ENCODE results near the gene PHACTR3. TPM values are rescaled to one million over a fixed set of nuclear protein-coding genes. Genes with fewer than 3 reads are reported as not detected.

Gene PHACTR3
- polyA plus RNA-seq, 1 experiment = not detected

GRCh38 chr20:59725476-59726280 lies 121.3 kb downstream of the PHACTR3 start:
- TF ChIP-seq CTCF (IDR thresholded peaks at IDR 0.05; ENCODE audit: low read depth, low read length) = no peak
- POLR2A ChIA-PET = no interaction called here
- Histone ChIP-seq H3K4me3 (ENCODE audit: low read depth, low read length) (no peak overlapping the region), H3K9me3 (ENCODE audit: control insufficient read depth, insufficient read depth, low read length) (peaks cover 42% of the 10 kb centered on the region), H3K27ac (ENCODE audit: low read depth, low read length) (no peak overlapping the region), H3K27me3 (ENCODE audit: control insufficient read depth, insufficient read depth, low read length) (no peaks in the 10 kb centered on the region)
- CTCF ChIA-PET = no interaction called here
- no peak for DNase-seq (ENCODE audit: low read depth, low spot score)

GRCh38 chr20:59726281-59726595 lies 121.9 kb downstream of the PHACTR3 start:
- no peak for DNase-seq (ENCODE audit: low read depth, low spot score)
- no peak overlapping the region for H3K27ac ChIP-seq (ENCODE audit: low read depth, low read length)
- peaks cover 39% of the 10 kb centered on the region for H3K9me3 ChIP-seq (ENCODE audit: control insufficient read depth, insufficient read depth, low read length)
- TF ChIP-seq CTCF (IDR thresholded peaks at IDR 0.05; ENCODE audit: low read depth, low read length) = no peak
- CTCF ChIA-PET = no interaction called here
- POLR2A ChIA-PET = no interaction called here
- no peaks in the 10 kb centered on the region for H3K27me3 ChIP-seq (ENCODE audit: control insufficient read depth, insufficient read depth, low read length)
- no peak overlapping the region for H3K4me3 ChIP-seq (ENCODE audit: low read depth, low read length)

- no peak overlapping the region for H3K4me3 ChIP-seq (ENCODE audit: low read depth, low read length)
- DNase-seq (ENCODE audit: low read depth, low spot score) = no peak
- no peaks in the 10 kb centered on the region for H3K27me3 ChIP-seq (ENCODE audit: control insufficient read depth, insufficient read depth, low read length)
- ChIA-PET POLR2A (no interaction called here), CTCF (no interaction called here)
- H3K9me3 ChIP-seq (ENCODE audit: control insufficient read depth, insufficient read depth, low read length) = peaks cover 30% of the 10 kb centered on the region
- H3K27ac ChIP-seq (ENCODE audit: low read depth, low read length) = no peak overlapping the region
- TF ChIP-seq CTCF (IDR thresholded peaks at IDR 0.05; ENCODE audit: low read depth, low read length) = no peak
These were observed 124.5 kb downstream of the PHACTR3 start for GRCh38 chr20:59728722-59729430.

- TF ChIP-seq CTCF (IDR thresholded peaks at IDR 0.05; ENCODE audit: low read depth, low read length) = no peak
- H3K9me3 ChIP-seq (ENCODE audit: control insufficient read depth, insufficient read depth, low read length) = peaks cover 25% of the 10 kb centered on the region
- POLR2A ChIA-PET = no interaction called here
- no peak for DNase-seq (ENCODE audit: low read depth, low spot score)
- H3K4me3 ChIP-seq (ENCODE audit: low read depth, low read length) = no peak overlapping the region
- no peaks in the 10 kb centered on the region for H3K27me3 ChIP-seq (ENCODE audit: control insufficient read depth, insufficient read depth, low read length)
- CTCF ChIA-PET = no interaction called here
- H3K27ac ChIP-seq (ENCODE audit: low read depth, low read length) = no peak overlapping the region
These were observed 125.2 kb downstream of the PHACTR3 start for GRCh38 chr20:59729506-59729905.

GRCh38 chr20:59730722-59731121 lies 126.4 kb downstream of the PHACTR3 start:
- H3K9me3 ChIP-seq (ENCODE audit: control insufficient read depth, insufficient read depth, low read length) = peaks cover 13% of the 10 kb centered on the region
- TF ChIP-seq CTCF (IDR thresholded peaks at IDR 0.05; ENCODE audit: low read depth, low read length) = no peak
- ChIA-PET CTCF (no interaction called here), POLR2A (no interaction called here)
- H3K27me3 ChIP-seq (ENCODE audit: control insufficient read depth, insufficient read depth, low read length) = no peaks in the 10 kb centered on the region
- DNase-seq (ENCODE audit: low read depth, low spot score) = no peak
- H3K4me3 ChIP-seq (ENCODE audit: low read depth, low read length) = no peak overlapping the region
- H3K27ac ChIP-seq (ENCODE audit: low read depth, low read length) = no peak overlapping the region

Measured in AG04450 (cell line).